ENCODE data around the gene ATP9A. TPM values are rescaled to one million over a fixed set of nuclear protein-coding genes. Genes with fewer than 3 reads are reported as not detected.

ATP9A gene
- total and polyA plus RNA-seq, 2 of the 4 experiments (the other 2 are of a cell fraction), result 10.6 to 22.4 TPM

DNA sequence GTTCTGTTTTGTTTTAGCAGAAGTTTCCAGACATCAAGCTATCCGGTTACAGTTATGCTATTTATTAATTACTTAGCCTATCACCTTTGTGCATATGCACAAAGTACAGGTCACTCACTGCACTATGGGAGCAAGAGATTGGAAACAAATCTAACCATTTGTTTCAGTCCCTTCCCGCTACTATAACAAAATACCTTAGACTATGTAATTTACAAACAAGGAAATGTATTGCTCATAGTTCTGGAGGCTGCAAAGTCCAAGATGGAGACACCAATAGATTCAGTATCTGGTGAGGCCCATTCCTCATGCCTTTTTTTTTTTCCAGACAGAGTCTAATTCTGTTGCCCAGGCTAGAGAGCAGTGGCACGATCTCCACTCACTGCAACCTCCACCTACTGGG, 35.1 kb downstream of the ATP9A start (continued):
- TF ChIP-seq, protein P1, sequence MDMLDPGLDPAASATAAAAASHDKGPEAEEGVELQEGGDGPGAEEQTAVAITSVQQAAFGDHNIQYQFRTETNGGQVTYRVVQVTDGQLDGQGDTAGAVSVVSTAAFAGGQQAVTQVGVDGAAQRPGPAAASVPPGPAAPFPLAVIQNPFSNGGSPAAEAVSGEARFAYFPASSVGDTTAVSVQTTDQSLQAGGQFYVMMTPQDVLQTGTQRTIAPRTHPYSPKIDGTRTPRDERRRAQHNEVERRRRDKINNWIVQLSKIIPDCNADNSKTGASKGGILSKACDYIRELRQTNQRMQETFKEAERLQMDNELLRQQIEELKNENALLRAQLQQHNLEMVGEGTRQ (IDR thresholded peaks at IDR 0.05; ENCODE audit: low read depth, low read length), result no peak

DNA sequence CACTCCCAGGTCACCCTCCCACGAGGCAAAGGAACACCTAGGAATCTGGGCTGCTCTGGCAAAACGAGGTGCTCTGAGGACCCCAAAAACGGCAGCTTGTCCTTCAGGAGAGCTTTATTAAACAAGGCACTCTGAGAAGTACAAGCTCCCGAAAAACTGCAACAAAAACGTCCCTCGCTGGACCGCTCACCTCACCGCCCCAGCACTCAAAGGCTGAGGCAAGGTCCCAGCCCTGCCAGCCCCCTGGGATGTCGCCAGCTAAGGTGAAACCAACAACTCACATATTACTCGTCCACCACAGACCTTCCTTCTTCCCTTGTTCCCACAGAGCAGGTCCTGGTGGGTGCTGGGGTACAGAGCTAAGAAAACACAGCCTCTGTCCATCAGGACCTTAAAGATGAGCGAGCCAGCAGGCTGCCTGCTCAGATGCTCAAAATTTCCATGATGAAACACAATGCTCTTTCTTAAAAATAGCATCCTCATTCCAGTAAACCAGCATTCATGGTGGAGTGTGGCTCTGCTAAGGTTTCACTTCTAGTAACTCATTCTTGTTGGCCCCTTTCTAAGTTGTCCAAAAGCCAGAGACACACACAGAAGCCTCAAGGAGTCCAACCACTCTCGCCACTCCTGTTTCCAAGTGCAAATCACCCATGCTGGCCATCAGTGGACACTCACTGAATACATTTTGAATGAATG, 35.9 kb downstream of the ATP9A start:
- H2AK5ac ChIP-seq (ENCODE audit: low read depth, low read length), result peak overlapping the region; percentile 83
- peak overlapping the region; percentile 81 for H2AFZ ChIP-seq (replicated peaks; ENCODE audit: low read length, poor library complexity)
- H2AK9ac ChIP-seq (replicated peaks; ENCODE audit: low read depth, low read length, poor library complexity), result peak overlapping the region; percentile 63
- peak overlapping the region; percentile 5; the same call in 1 of the 3 replicates for H2BK15ac ChIP-seq (ENCODE audit: low read depth, low read length)
- DNase-seq, result peak; percentile 67
- no peak overlapping the region for H3K56ac ChIP-seq (ENCODE audit: extremely low read depth, insufficient read depth, low read length)
- ChIA-PET CTCF (no interaction called here), POLR2A (ENCODE audit: unreplicated experiment) (no interaction called here)
- H3K4me2 ChIP-seq (ENCODE audit: low read depth, low read length), result peak overlapping the region; percentile 81
- H3K36me3 ChIP-seq (ENCODE audit: control insufficient read depth, insufficient read depth, low read length), result no peaks in the 10 kb centered on the region
- BruUV-seq (replicated peaks), result no TSS peak
- in situ Hi-C loops (cut with MboI; ENCODE audit: low sequenced_read_pairs), result no loop called here
- peak overlapping the region; percentile 7 to 73; a peak in 1 of 4 replicates for H4K8ac ChIP-seq (ENCODE audit: low read depth in 2 of 2, low read length in 2 of 2)
- H4K5ac ChIP-seq (ENCODE audit: low read depth, low read length), result peak overlapping the region; percentile 4; the same call in 1 of the 2 replicates
- H2BK5ac ChIP-seq (ENCODE audit: low read depth, low read length, poor library complexity, severe bottlenecking), result peak overlapping the region; percentile 6
- intact Hi-C loops (cut with micrococcal nuclease), result no loop called here
- peak overlapping the region; percentile 21; the same call in 1 of the 2 replicates for H4K91ac ChIP-seq (ENCODE audit: insufficient read depth, low read depth, low read length)
- H3K9me3 ChIP-seq (ENCODE audit: control insufficient read depth, insufficient read depth, low read length), result no peaks in the 10 kb centered on the region
- peaks cover 23% of the 10 kb centered on the region for H4K20me1 ChIP-seq (ENCODE audit: insufficient read depth, low read length)
- peak overlapping the region; percentile 80 for H3K4ac ChIP-seq (ENCODE audit: low read depth, low read length)
- peak overlapping the region; percentile 46 for H3K23ac ChIP-seq (ENCODE audit: low read depth, low read length)
- peak; percentile 81 for ATAC-seq (ENCODE audit: low read depth)
- peak overlapping the region; percentile 80 for H3K14ac ChIP-seq (replicated peaks; ENCODE audit: low read depth, low read length)
- H3K9ac ChIP-seq (ENCODE audit: low read depth, low read length), result no peak overlapping the region
- H3K4me1 ChIP-seq (ENCODE audit: control insufficient read depth, insufficient read depth, low read length), result peaks cover 14% of the 10 kb centered on the region
- no peaks in the 10 kb centered on the region for H3K27me3 ChIP-seq (ENCODE audit: control insufficient read depth, insufficient read depth, low read length)
- H3K79me1 ChIP-seq (ENCODE audit: low read depth in 1 of 2, low read length in 2 of 2), result peaks cover 21 to 84% of the 10 kb centered on the region in 2 experiments
- dilution Hi-C loops (cut with HindIII; ENCODE audit: low sequenced_read_pairs, unreplicated experiment), result no loop called here
- H3K4me3 ChIP-seq (ENCODE audit: insufficient read depth, low read depth, low read length), result no peak overlapping the region
- H3K9me1 ChIP-seq (ENCODE audit: insufficient read depth, low read length), result peaks cover 30% of the 10 kb centered on the region
- no peak for TF ChIP-seq FOS (IDR thresholded peaks at IDR 0.05; ENCODE audit: low read depth, low read length)
- TF ChIP-seq RAD21 (IDR thresholded peaks at IDR 0.05; ENCODE audit: low read length), result no peak
- TF ChIP-seq RFX5 (IDR thresholded peaks at IDR 0.05; ENCODE audit: low read depth, low read length), result no peak
- TF ChIP-seq, protein P2, sequence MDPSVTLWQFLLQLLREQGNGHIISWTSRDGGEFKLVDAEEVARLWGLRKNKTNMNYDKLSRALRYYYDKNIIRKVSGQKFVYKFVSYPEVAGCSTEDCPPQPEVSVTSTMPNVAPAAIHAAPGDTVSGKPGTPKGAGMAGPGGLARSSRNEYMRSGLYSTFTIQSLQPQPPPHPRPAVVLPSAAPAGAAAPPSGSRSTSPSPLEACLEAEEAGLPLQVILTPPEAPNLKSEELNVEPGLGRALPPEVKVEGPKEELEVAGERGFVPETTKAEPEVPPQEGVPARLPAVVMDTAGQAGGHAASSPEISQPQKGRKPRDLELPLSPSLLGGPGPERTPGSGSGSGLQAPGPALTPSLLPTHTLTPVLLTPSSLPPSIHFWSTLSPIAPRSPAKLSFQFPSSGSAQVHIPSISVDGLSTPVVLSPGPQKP (IDR thresholded peaks at IDR 0.05; ENCODE audit: borderline replicate concordance, low read depth, low read length), result no peak
- no peak for TF ChIP-seq SMC3 (IDR thresholded peaks at IDR 0.05; ENCODE audit: low read depth, low read length)
- TF ChIP-seq MAFK (IDR thresholded peaks at IDR 0.05; ENCODE audit: low read depth, low read length), result no peak
- no peak for TF ChIP-seq BHLHE40 (IDR thresholded peaks at IDR 0.05; ENCODE audit: low read depth, low read length)
- no peak for TF ChIP-seq RCOR1 (IDR thresholded peaks at IDR 0.05; ENCODE audit: insufficient replicate concordance, low read length)
- TF ChIP-seq, protein P1 (IDR thresholded peaks at IDR 0.05; ENCODE audit: low read depth, low read length), result no peak
- TF ChIP-seq, protein P3, sequence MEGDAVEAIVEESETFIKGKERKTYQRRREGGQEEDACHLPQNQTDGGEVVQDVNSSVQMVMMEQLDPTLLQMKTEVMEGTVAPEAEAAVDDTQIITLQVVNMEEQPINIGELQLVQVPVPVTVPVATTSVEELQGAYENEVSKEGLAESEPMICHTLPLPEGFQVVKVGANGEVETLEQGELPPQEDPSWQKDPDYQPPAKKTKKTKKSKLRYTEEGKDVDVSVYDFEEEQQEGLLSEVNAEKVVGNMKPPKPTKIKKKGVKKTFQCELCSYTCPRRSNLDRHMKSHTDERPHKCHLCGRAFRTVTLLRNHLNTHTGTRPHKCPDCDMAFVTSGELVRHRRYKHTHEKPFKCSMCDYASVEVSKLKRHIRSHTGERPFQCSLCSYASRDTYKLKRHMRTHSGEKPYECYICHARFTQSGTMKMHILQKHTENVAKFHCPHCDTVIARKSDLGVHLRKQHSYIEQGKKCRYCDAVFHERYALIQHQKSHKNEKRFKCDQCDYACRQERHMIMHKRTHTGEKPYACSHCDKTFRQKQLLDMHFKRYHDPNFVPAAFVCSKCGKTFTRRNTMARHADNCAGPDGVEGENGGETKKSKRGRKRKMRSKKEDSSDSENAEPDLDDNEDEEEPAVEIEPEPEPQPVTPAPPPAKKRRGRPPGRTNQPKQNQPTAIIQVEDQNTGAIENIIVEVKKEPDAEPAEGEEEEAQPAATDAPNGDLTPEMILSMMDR (conservative IDR thresholded peaks at IDR 0.05; ENCODE audit: low read depth, low read length), result no peak
- TF ChIP-seq POLR2A (IDR thresholded peaks at IDR 0.05; ENCODE audit: low read depth, low read length), result no peak
- WGBS, 2 experiments (ENCODE audit: extremely low coverage in 2 of 2, insufficient read length in 1 of 2), result 42% methylated on average over 4 of the region's 12 CpGs; no CpG with 5 or more reads in 1 of the 2 experiments
- peak overlapping the region; percentile 71; the same call in 1 of the 2 replicates for H3K27ac ChIP-seq (ENCODE audit: insufficient read depth, low read length)
- peak overlapping the region; percentile 59; the same call in 1 of the 2 replicates for H2BK20ac ChIP-seq (ENCODE audit: low read depth, low read length)
- peak overlapping the region; percentile 80 for H2BK120ac ChIP-seq (ENCODE audit: low read depth, low read length)
- H3K18ac ChIP-seq (ENCODE audit: low read depth, low read length), result peak overlapping the region; percentile 39; the same call in 1 of the 2 replicates
